ENCODE data around the gene NCBP2. TPM values are rescaled to one million over a fixed set of nuclear protein-coding genes. Genes with fewer than 3 reads are reported as not detected.

The NCBP2 gene
- total RNA-seq, 1 donor from 2014 or later, result 80.8 TPM

DNA sequence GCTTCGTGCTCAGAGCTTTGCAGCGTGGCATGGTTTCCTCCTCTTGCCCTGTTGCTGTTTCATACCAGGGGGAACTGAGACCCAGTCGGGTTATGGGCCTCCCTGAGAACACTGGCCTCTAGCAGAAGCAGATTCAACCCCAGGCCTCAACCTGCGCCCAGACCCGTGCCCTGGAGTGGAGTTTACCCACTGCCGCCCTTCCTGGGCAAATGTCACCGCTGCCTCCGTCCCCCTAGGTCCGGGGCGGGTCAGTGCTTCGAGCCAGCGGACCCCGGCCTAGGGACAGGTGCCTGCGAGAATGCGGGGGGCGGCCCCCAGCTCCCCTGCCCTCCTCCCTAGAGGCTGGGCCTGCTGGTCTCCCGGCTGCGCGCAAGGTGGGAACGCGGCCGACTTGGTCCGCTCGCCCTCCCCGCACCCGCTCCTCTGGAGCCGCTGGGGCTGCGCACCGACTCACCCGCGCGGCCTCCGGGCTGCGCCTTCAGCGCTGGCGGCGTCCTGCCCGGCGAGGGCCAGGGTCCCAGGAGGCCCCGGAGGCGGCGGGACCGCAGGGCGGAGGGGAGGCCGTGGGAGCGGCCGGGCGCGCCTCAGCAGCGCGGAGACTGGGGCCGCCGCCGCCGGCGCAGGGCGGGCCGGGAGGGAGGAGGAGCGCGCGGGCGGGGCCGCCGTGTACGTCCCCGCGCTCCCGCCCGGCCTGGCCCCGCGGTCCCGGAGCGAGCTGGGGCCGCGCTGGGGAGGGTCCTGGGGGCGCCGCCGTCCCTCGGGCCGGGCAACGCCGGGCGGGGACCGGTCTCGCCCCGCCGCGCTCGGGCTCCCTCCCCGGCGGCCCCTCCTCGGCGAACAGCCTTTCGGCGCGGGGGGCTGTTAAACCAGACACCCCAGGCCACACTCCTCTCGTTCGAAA lies 26.2 kb upstream of the NCBP2 start, which contains the start of gene PIGZ:
Gene PIGZ, minus strand, starts transcription at position 601 of the 901 bp plus-strand sequence. CDS start 16,802 bp downstream, outside the sequence.
- no peak within 1 kb of the TSS for H3K9ac ChIP-seq
- peak within 1 kb of the TSS; percentile 96 for H2AFZ ChIP-seq (replicated peaks)
- H3F3A ChIP-seq (ENCODE audit: low read depth), result no peaks in the 10 kb centered on the region
- Mint-ChIP-seq H3K4me1 (peaks cover 18% of the 10 kb centered on the region), H3K9me3 (peaks cover 17% of the 10 kb centered on the region), H3K27ac (no peak within 1 kb of the TSS), H3K4me3 (peak within 1 kb of the TSS; percentile 82), H3K36me3 (peaks cover 5% of the 10 kb centered on the region), H3K27me3 (ENCODE audit: insufficient read depth, low read depth) (peaks cover 49% of the 10 kb centered on the region)
- peaks cover 85% of the 10 kb centered on the region for H3K27me3 ChIP-seq
- TF ChIP-seq EZH2phosphoT487 (IDR thresholded peaks at IDR 0.05), result peak; percentile 72
- TF ChIP-seq, protein P1, sequence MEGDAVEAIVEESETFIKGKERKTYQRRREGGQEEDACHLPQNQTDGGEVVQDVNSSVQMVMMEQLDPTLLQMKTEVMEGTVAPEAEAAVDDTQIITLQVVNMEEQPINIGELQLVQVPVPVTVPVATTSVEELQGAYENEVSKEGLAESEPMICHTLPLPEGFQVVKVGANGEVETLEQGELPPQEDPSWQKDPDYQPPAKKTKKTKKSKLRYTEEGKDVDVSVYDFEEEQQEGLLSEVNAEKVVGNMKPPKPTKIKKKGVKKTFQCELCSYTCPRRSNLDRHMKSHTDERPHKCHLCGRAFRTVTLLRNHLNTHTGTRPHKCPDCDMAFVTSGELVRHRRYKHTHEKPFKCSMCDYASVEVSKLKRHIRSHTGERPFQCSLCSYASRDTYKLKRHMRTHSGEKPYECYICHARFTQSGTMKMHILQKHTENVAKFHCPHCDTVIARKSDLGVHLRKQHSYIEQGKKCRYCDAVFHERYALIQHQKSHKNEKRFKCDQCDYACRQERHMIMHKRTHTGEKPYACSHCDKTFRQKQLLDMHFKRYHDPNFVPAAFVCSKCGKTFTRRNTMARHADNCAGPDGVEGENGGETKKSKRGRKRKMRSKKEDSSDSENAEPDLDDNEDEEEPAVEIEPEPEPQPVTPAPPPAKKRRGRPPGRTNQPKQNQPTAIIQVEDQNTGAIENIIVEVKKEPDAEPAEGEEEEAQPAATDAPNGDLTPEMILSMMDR (IDR thresholded peaks at IDR 0.05), result no peak
- TF ChIP-seq EZH2 (IDR thresholded peaks at IDR 0.05), result peak; percentile 82
- H3K4me2 ChIP-seq, result peak within 1 kb of the TSS; percentile 98
- H3K27ac ChIP-seq, result no peak within 1 kb of the TSS
- H3K4me1 ChIP-seq, result no peaks in the 10 kb centered on the region
- H4K20me1 ChIP-seq (ENCODE audit: low read depth), result no peaks in the 10 kb centered on the region
- no peaks in the 10 kb centered on the region for H3K36me3 ChIP-seq
- peak within 1 kb of the TSS; percentile 84 for H3K4me3 ChIP-seq
- H3K79me2 ChIP-seq (ENCODE audit: low read depth), result no peaks in the 10 kb centered on the region
- H3K9me3 ChIP-seq (ENCODE audit: low read depth), result no peaks in the 10 kb centered on the region
- DNase-seq (ENCODE audit: low spot score), result peak; percentile 78

DNA sequence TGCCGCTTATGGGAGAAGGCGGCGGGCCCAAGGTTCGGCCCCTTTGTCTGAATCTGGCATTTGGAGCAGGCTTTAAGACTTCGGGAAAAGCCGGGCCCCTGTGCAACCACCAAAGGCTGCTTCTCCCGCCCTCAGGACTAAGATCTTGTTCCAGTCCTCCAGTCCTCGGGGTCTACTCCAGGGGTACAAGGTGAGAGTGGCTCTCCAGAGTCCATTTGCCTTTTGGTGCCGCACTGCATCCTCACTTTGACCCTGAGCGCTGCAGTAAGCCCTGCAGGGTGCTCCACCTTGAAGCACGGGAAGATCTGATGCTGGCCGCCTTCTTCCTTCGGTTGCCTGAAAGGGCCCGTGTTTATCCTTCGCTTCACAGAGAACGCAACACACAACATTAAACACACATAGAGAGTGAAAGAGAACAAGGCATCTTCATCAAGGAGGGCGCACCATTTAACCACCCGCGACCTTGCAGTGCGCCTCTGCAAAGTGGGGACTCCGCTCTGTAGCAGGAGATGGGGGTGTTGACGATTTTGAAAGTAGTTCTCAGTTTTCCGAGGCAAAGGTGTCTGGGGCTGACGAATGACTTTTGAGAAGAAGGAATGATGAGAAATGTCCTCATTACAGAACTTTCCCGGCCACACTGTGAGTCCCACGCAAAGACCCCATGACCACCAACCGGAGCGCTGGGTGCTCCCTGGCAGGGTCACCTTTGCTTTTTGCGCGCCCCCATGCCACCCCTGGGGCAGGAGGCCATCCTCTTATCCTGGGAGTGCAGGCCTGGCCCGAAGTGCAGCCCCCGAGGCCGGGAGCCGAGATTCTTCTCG lies 25.3 kb upstream of the NCBP2 start:
- H3K9ac ChIP-seq, result no peak overlapping the region
- H3K79me2 ChIP-seq (ENCODE audit: low read depth), result no peaks in the 10 kb centered on the region
- no peak overlapping the region for H3K27ac ChIP-seq
- H4K20me1 ChIP-seq (ENCODE audit: low read depth), result no peaks in the 10 kb centered on the region
- Mint-ChIP-seq H3K4me1 (peaks cover 18% of the 10 kb centered on the region), H3K36me3 (peaks cover 5% of the 10 kb centered on the region), H3K9me3 (peaks cover 17% of the 10 kb centered on the region), H3K27ac (no peak overlapping the region), H3K27me3 (ENCODE audit: insufficient read depth, low read depth) (peaks cover 52% of the 10 kb centered on the region), H3K4me3 (peak overlapping the region; percentile 82)
- H3K27me3 ChIP-seq, result peaks cover 93% of the 10 kb centered on the region
- peak; percentile 7 for DNase-seq (ENCODE audit: low spot score)
- peak overlapping the region; percentile 84 for H3K4me3 ChIP-seq
- no peaks in the 10 kb centered on the region for H3K9me3 ChIP-seq (ENCODE audit: low read depth)
- H3K4me1 ChIP-seq, result no peaks in the 10 kb centered on the region
- H3F3A ChIP-seq (ENCODE audit: low read depth), result no peaks in the 10 kb centered on the region
- peak; percentile 63 for TF ChIP-seq EZH2phosphoT487 (IDR thresholded peaks at IDR 0.05)
- peak; percentile 62 for TF ChIP-seq EZH2 (IDR thresholded peaks at IDR 0.05)
- TF ChIP-seq, protein P1 (IDR thresholded peaks at IDR 0.05), result no peak
- H3K4me2 ChIP-seq, result peak overlapping the region; percentile 98
- H2AFZ ChIP-seq (replicated peaks), result no peak overlapping the region
- H3K36me3 ChIP-seq, result no peaks in the 10 kb centered on the region

DNA sequence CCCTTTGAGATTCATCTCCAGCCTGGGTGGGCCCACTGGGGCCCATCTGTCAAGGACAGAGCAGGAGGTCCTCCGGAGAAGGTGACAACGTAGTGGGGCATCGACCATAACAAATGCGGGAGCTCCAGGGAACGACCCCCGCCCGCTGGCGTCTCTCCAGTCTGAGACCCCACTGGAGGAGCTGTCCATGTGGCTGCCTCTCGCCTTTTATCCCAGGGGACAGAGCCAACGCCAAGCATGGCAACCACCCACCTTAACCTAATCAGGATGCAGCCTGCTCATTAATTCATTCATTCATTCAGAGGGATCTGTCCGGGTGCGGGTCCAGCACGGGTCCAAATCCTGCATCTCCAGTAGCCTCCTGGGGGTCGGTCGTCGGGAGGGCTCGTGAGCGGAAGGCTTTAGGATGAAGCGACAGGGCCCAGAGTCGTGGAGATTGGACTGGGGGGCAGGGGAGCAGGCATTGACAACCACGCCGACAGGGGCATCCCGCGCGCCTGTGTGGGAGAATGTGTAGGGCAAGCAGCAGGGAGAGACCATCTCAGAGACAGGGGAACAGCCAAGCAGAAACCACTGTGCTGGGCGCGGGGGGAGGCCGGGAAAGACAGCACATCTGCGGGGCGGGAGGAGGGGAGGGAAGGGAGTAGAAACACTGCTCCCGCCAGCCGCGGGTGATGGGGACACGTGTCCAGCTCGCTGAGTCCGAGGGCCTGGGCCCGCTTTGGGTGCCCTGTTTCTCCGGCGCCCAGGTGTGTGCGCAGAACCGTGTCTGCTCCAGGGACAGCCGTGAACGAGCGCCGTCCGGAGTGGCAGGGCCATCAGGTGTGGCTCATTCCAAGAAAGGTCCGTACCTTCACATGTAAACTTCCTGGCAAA lies 24.4 kb upstream of the NCBP2 start:
- H3K79me2 ChIP-seq (ENCODE audit: low read depth), result no peaks in the 10 kb centered on the region
- peak overlapping the region; percentile 82 for H3K4me3 Mint-ChIP-seq
- H3K9ac ChIP-seq, result no peak overlapping the region
- no peaks in the 10 kb centered on the region for H3K9me3 ChIP-seq (ENCODE audit: low read depth)
- peak overlapping the region; percentile 19 for H3K4me3 ChIP-seq
- peaks cover 18% of the 10 kb centered on the region for H3K4me1 Mint-ChIP-seq
- H3K27me3 Mint-ChIP-seq (ENCODE audit: insufficient read depth, low read depth), result peaks cover 52% of the 10 kb centered on the region
- peaks cover 5% of the 10 kb centered on the region for H3K36me3 Mint-ChIP-seq
- H3K36me3 ChIP-seq, result no peaks in the 10 kb centered on the region
- no peak overlapping the region for H2AFZ ChIP-seq (replicated peaks)
- no peak overlapping the region for H3K27ac Mint-ChIP-seq
- no peaks in the 10 kb centered on the region for H3F3A ChIP-seq (ENCODE audit: low read depth)
- TF ChIP-seq EZH2phosphoT487 (IDR thresholded peaks at IDR 0.05) (peak; percentile 12), EZH2 (IDR thresholded peaks at IDR 0.05) (no peak)
- H3K4me2 ChIP-seq, result peak overlapping the region; percentile 24
- peaks cover 100% of the 10 kb centered on the region for H3K27me3 ChIP-seq
- no peaks in the 10 kb centered on the region for H3K4me1 ChIP-seq
- H3K9me3 Mint-ChIP-seq, result peaks cover 17% of the 10 kb centered on the region
- no peak overlapping the region for H3K27ac ChIP-seq
- no peaks in the 10 kb centered on the region for H4K20me1 ChIP-seq (ENCODE audit: low read depth)
- peak; percentile 43 for DNase-seq (ENCODE audit: low spot score)

Measured in neural progenitor cell (in vitro differentiated cells).